Measurements from ENCODE around the gene ULK3. TPM values are rescaled to one million over a fixed set of nuclear protein-coding genes. Genes with fewer than 3 reads are reported as not detected.

The ULK3 gene
- polyA plus RNA-seq, 1 experiment: 14.2 TPM

GRCh38 chr15:74830868-74831267 is 12.1 kb downstream of the ULK3 start:
- Histone ChIP-seq H3K27ac (ENCODE audit: low read depth, low read length) (no peak overlapping the region), H3K9me3 (ENCODE audit: control insufficient read depth, insufficient read depth, low read length) (no peaks in the 10 kb centered on the region; the same call in 1 of the 2 replicates), H3K27me3 (ENCODE audit: control insufficient read depth, insufficient read depth, low read length) (peaks cover 26% of the 10 kb centered on the region), H3K4me3 (ENCODE audit: low read depth, low read length) (no peak overlapping the region)
- ChIA-PET POLR2A (interaction anchor here (0.9 kb wide), 1 partner anchor 62 kb away, joined by 3 read pairs; no protein-coding TSS in a partner anchor), CTCF (interaction anchor here (0.8 kb wide), 1 partner anchor 12 kb away, joined by 3 read pairs; the partner anchor contains the start of gene ULK3)
- TF ChIP-seq, protein P1, sequence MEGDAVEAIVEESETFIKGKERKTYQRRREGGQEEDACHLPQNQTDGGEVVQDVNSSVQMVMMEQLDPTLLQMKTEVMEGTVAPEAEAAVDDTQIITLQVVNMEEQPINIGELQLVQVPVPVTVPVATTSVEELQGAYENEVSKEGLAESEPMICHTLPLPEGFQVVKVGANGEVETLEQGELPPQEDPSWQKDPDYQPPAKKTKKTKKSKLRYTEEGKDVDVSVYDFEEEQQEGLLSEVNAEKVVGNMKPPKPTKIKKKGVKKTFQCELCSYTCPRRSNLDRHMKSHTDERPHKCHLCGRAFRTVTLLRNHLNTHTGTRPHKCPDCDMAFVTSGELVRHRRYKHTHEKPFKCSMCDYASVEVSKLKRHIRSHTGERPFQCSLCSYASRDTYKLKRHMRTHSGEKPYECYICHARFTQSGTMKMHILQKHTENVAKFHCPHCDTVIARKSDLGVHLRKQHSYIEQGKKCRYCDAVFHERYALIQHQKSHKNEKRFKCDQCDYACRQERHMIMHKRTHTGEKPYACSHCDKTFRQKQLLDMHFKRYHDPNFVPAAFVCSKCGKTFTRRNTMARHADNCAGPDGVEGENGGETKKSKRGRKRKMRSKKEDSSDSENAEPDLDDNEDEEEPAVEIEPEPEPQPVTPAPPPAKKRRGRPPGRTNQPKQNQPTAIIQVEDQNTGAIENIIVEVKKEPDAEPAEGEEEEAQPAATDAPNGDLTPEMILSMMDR (IDR thresholded peaks at IDR 0.05; ENCODE audit: low read depth, low read length): no peak
- no peak for DNase-seq (ENCODE audit: low read depth, low spot score)

DNA sequence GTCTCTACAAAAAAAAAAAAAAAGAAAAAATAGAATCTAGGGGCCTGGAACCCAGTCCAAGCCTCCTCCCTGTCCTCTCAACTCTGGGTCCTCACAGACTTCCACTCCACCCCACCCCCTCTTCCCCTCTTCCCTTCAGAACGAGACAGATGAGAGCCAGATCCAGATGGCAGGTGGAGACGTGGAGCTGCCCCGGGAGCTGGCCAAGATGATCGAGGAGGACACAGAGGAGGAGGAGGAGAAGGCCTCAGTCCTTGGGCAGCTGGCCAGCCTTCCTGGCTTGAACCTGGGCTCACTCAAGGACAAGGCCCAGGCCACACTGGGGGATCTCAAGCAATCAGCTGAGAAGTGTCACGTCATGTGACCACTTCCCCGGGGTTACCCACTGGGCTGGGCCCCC is 13.0 kb downstream of the ULK3 start:
- no peaks in the 10 kb centered on the region; the same call in 1 of the 2 replicates for H3K9me3 ChIP-seq (ENCODE audit: control insufficient read depth, insufficient read depth, low read length)
- H3K27me3 ChIP-seq (ENCODE audit: control insufficient read depth, insufficient read depth, low read length): peaks cover 35% of the 10 kb centered on the region
- TF ChIP-seq, protein P1 (IDR thresholded peaks at IDR 0.05; ENCODE audit: low read depth, low read length): no peak
- no peak overlapping the region for H3K4me3 ChIP-seq (ENCODE audit: low read depth, low read length)
- no peak for DNase-seq (ENCODE audit: low read depth, low spot score)
- H3K27ac ChIP-seq (ENCODE audit: low read depth, low read length): no peak overlapping the region
- ChIA-PET CTCF (no interaction called here), POLR2A (interaction anchor here (0.9 kb wide), 1 partner anchor 61 kb away, joined by 3 read pairs; no protein-coding TSS in a partner anchor)

DNA sequence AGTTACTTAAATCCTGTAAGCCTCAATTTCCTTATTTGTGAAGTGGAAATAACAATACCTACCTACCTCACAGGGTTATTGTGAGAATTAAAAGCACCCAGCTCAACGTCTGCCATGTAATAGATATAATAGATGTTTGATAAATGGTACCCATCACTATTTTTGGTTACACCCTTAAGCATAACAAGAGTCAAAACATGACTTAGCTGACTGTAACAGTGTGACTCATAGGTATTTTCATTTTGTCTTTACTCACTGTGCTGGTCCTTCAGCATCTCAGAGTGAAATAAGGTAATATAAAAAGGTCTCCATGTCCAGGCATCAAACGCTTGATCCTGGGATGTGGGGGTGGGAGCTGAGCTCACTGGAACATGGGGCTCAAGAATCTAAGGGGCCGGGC is 13.5 kb downstream of the ULK3 start:
- ChIA-PET POLR2A (no interaction called here), CTCF (no interaction called here)
- H3K27ac ChIP-seq (ENCODE audit: low read depth, low read length): no peak overlapping the region
- no peak overlapping the region for H3K4me3 ChIP-seq (ENCODE audit: low read depth, low read length)
- DNase-seq (ENCODE audit: low read depth, low spot score): no peak
- H3K27me3 ChIP-seq (ENCODE audit: control insufficient read depth, insufficient read depth, low read length): peaks cover 38% of the 10 kb centered on the region
- H3K9me3 ChIP-seq (ENCODE audit: control insufficient read depth, insufficient read depth, low read length): no peaks in the 10 kb centered on the region; the same call in 1 of the 2 replicates
- TF ChIP-seq, protein P1 (IDR thresholded peaks at IDR 0.05; ENCODE audit: low read depth, low read length): no peak

GRCh38 chr15:74828835-74829234 is 14.1 kb downstream of the ULK3 start:
- CTCF ChIA-PET: no interaction called here
- POLR2A ChIA-PET: no interaction called here
- no peak for DNase-seq (ENCODE audit: low read depth, low spot score)

GRCh38 chr15:74827614-74828013 is 15.3 kb downstream of the ULK3 start:
- TF ChIP-seq, protein P1 (IDR thresholded peaks at IDR 0.05; ENCODE audit: low read depth, low read length): no peak
- CTCF ChIA-PET: interaction anchor here (0.6 to 0.7 kb wide), 2 partner anchors 57 to 74 kb away, joined by 3 read pairs; no protein-coding TSS in a partner anchor
- no peak for DNase-seq (ENCODE audit: low read depth, low spot score)

More at GRCh38 chr15:74828835-74829234, 14.1 kb downstream of the ULK3 start:
- H3K27me3 ChIP-seq (ENCODE audit: control insufficient read depth, insufficient read depth, low read length): peaks cover 41% of the 10 kb centered on the region
- H3K9me3 ChIP-seq (ENCODE audit: control insufficient read depth, insufficient read depth, low read length): no peaks in the 10 kb centered on the region; the same call in 1 of the 2 replicates
- TF ChIP-seq, protein P1 (IDR thresholded peaks at IDR 0.05; ENCODE audit: low read depth, low read length): no peak
- H3K27ac ChIP-seq (ENCODE audit: low read depth, low read length): no peak overlapping the region
- H3K4me3 ChIP-seq (ENCODE audit: low read depth, low read length): no peak overlapping the region

More at GRCh38 chr15:74827614-74828013, 15.3 kb downstream of the ULK3 start:
- no peak overlapping the region for H3K27ac ChIP-seq (ENCODE audit: low read depth, low read length)
- no peaks in the 10 kb centered on the region; the same call in 1 of the 2 replicates for H3K9me3 ChIP-seq (ENCODE audit: control insufficient read depth, insufficient read depth, low read length)
- no peak overlapping the region for H3K4me3 ChIP-seq (ENCODE audit: low read depth, low read length)
- peaks cover 43% of the 10 kb centered on the region for H3K27me3 ChIP-seq (ENCODE audit: control insufficient read depth, insufficient read depth, low read length)
- POLR2A ChIA-PET: no interaction called here

Measured in AG04450 (cell line).